Nasal cavity respiratory epithelium epithelial cell of viscerocranial mucosa (primary cell): ENCODE results near the gene LCLAT1. TPM values are rescaled to one million over a fixed set of nuclear protein-coding genes. Genes with fewer than 3 reads are reported as not detected.

ENCODE experiments used
- total RNA-seq: library from RNA; depleted of rRNA; stranded (reverse); fragments of >200 nt; gene quantifications from 2 replicates; pipeline ENCODE4 v1.2.3, GENCODE V29; 2014

Gene LCLAT1
- 24.3 and 26.2 TPM in 2 replicates for total RNA-seq

GRCh38 chr2:30447149-30448045, at the start of gene LCLAT1:
LCLAT1 (plus strand) TSS chr2:30447246; CDS start chr2:30525591, 78,345 bp downstream.

Other genes starting within 250 kb of the LCLAT1 start
- 10.3 and 11.6 TPM in 2 replicates for gene LBH, start 215.7 kb upstream of the LCLAT1 start, total RNA-seq